K562 (cell line): Measurements from ENCODE around the gene SCAMP3. TPM values are rescaled to one million over a fixed set of nuclear protein-coding genes. Genes with fewer than 3 reads are reported as not detected.

Experiments used
- BHLHE40 ChIP-seq: IDR thresholded peaks from 2 replicates; pipeline ENCODE4 v1.6.1; 2011; ENCODE audit warnings: low read length, improper control_type of control experiment
- MCM2 ChIP-seq: fragments of 450-650 bp; IDR thresholded peaks from 2 replicates; pipeline ENCODE4 v1.6.1; 2017; ENCODE audit warnings: low read depth, mild to moderate bottlenecking
- MYC ChIP-seq, 2 experiments: fragments of 250-450 bp in 1 of 2; sonication (Bioruptor Pico) in 1 of 2; IDR thresholded peaks; 2 replicates each; pipeline versions ENCODE4 v1.5.1 to v1.6.1; 2012 to 2021; ENCODE audit warnings: low read depth in 2 of 2, borderline replicate concordance in 1 of 2, improper control_type of control experiment in 1 of 2, low read length in 1 of 2, mild to moderate bottlenecking in 1 of 2, moderate library complexity in 1 of 2
- RAD51 ChIP-seq: fragments of 450-650 bp; IDR thresholded peaks from 2 replicates; pipeline ENCODE4 v1.7.1; 2016; ENCODE audit warnings: low read depth, mild to moderate bottlenecking, borderline replicate concordance
- RBM17 ChIP-seq: fragments of 200-400 bp; formaldehyde crosslinking; IDR thresholded peaks from 2 replicates; pipeline ENCODE4 v1.6.1; 2017; ENCODE audit warnings: low read depth, mild to moderate bottlenecking, low read length, borderline replicate concordance
- ZBTB7A ChIP-seq: IDR thresholded peaks from 2 replicates; pipeline ENCODE4 v1.6.1; 2011; ENCODE audit warnings: low read depth, mild to moderate bottlenecking, low read length, moderate library complexity, borderline replicate concordance; ENCODE audit not compliant: control insufficient read depth
- ZZZ3 ChIP-seq: fragments of 450-650 bp; IDR thresholded peaks from 2 replicates; pipeline ENCODE4 v1.6.1; 2016; ENCODE audit warnings: antibody characterized with exemption, mild to moderate bottlenecking, moderate library complexity
- polyA plus RNA-seq, 8 experiments: library from polyadenylated mRNA; depleted of rRNA in 4 of 8; stranded (reverse) in 5 of 8; unstranded in 3 of 8; fragments of >200 nt; fragmentation: Nextera tagmentation in 2 of 8; fragmentation: Illumina TruSeq in 1 of 8; extraction: Ambion mirVana in 2 of 8; extraction: Trizol in 1 of 8; gene quantifications; 2 replicates each; pipeline versions ENCODE4 v1.2.1 to v1.2.3, GENCODE V29; 2011 to 2014; ENCODE audit warnings: inconsistent platforms in 1 of 8, missing spikeins in 1 of 8
- total RNA-seq, 7 experiments: library from RNA; depleted of rRNA in 6 of 7; stranded (reverse); fragments of >200 nt in 6 of 7; fragmentation: Illumina TruSeq in 2 of 7; extraction: Trizol in 2 of 7; gene quantifications; 2 replicates each; pipeline versions ENCODE4 v1.2.1 to v1.2.3, GENCODE V29; 2011 to 2021; ENCODE audit warnings: low replicate concordance in 1 of 7
- TF ChIP-seq, protein P1 (sequence below): fragments of 250-450 bp; sonication (Bioruptor Pico); IDR thresholded peaks from 2 replicates; pipeline ENCODE4 v1.8.0; 2021; ENCODE audit warnings: moderate library complexity, mild to moderate bottlenecking, inconsistent platforms
- TF ChIP-seq, protein P2 (sequence below): IDR thresholded peaks from 2 replicates; pipeline ENCODE4 v1.6.1; 2011; ENCODE audit warnings: borderline replicate concordance, low read depth, mild to moderate bottlenecking, moderate library complexity, low read length; ENCODE audit not compliant: insufficient read depth, poor library complexity, severe bottlenecking
- TF ChIP-seq, protein P3 (sequence below): fragments of 450-650 bp; IDR thresholded peaks from 2 replicates; pipeline ENCODE4 v1.6.1; 2016; ENCODE audit warnings: low read depth
- TF ChIP-seq, protein P4 (sequence below): fragments of 250-450 bp; sonication (Bioruptor Pico); IDR thresholded peaks from 2 replicates; pipeline ENCODE4 v1.5.0; 2021

Gene SCAMP3
- total and polyA plus RNA-seq, 9 of the 15 experiments (the other 6 are each of a cell fraction or from before 2014, with no cell fraction given): 14.2 to 131 (median 86.1) TPM

DNA sequence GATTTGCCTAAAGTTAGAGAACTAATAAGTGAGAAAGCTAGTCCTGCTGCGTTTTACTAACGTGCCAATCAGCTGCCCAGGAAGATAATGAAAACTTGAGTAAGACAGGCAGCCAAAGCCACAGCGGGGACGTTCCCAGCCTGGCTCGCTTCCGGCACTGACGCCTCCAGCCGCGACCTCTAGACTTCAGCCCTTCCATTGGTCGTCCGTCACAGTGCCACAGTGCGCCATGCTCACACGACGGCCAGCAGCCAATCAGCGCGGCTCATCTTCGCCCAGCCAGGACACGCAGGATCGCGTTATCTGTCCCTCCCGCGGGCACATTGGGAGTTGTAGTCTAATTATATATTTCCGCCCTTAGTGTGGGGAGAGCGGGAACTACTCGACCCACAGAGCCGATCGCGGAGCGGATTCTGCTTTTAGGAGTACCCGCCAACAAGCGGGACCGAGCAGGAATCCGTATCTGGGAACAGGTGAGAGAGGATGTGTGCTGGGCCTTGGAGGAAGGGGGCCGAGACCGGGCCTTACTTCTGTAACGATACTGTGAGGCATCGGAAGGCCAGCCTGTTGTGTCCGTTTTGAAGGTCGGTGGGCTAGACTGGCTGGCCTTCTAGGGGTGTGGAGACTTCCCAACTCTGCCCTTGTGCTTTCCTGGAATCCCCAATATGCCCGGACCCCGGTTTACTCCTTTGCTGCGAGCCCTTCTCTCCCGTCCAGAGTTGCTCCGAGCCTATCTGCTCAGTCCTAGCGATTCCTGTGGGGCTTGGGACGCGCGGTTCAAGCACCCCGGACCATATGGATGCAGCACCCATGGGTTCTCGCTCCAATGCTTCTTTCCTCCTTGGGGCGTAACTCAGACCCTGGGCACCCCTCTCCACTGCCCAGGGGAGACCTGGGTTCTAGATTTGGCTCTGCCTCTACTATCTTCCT lies 46.6 kb upstream of the SCAMP3 start, which contains the start of gene FDPS (continued):
- TF ChIP-seq, protein P1, sequence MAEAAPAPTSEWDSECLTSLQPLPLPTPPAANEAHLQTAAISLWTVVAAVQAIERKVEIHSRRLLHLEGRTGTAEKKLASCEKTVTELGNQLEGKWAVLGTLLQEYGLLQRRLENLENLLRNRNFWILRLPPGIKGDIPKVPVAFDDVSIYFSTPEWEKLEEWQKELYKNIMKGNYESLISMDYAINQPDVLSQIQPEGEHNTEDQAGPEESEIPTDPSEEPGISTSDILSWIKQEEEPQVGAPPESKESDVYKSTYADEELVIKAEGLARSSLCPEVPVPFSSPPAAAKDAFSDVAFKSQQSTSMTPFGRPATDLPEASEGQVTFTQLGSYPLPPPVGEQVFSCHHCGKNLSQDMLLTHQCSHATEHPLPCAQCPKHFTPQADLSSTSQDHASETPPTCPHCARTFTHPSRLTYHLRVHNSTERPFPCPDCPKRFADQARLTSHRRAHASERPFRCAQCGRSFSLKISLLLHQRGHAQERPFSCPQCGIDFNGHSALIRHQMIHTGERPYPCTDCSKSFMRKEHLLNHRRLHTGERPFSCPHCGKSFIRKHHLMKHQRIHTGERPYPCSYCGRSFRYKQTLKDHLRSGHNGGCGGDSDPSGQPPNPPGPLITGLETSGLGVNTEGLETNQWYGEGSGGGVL (CRISPR knock-in tag): no peak
- no peak for TF ChIP-seq ZZZ3
- no peak for TF ChIP-seq ZBTB7A
- TF ChIP-seq, protein P2, sequence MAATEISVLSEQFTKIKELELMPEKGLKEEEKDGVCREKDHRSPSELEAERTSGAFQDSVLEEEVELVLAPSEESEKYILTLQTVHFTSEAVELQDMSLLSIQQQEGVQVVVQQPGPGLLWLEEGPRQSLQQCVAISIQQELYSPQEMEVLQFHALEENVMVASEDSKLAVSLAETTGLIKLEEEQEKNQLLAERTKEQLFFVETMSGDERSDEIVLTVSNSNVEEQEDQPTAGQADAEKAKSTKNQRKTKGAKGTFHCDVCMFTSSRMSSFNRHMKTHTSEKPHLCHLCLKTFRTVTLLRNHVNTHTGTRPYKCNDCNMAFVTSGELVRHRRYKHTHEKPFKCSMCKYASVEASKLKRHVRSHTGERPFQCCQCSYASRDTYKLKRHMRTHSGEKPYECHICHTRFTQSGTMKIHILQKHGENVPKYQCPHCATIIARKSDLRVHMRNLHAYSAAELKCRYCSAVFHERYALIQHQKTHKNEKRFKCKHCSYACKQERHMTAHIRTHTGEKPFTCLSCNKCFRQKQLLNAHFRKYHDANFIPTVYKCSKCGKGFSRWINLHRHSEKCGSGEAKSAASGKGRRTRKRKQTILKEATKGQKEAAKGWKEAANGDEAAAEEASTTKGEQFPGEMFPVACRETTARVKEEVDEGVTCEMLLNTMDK: no peak
- TF ChIP-seq RBM17: no peak
- TF ChIP-seq, protein P3, sequence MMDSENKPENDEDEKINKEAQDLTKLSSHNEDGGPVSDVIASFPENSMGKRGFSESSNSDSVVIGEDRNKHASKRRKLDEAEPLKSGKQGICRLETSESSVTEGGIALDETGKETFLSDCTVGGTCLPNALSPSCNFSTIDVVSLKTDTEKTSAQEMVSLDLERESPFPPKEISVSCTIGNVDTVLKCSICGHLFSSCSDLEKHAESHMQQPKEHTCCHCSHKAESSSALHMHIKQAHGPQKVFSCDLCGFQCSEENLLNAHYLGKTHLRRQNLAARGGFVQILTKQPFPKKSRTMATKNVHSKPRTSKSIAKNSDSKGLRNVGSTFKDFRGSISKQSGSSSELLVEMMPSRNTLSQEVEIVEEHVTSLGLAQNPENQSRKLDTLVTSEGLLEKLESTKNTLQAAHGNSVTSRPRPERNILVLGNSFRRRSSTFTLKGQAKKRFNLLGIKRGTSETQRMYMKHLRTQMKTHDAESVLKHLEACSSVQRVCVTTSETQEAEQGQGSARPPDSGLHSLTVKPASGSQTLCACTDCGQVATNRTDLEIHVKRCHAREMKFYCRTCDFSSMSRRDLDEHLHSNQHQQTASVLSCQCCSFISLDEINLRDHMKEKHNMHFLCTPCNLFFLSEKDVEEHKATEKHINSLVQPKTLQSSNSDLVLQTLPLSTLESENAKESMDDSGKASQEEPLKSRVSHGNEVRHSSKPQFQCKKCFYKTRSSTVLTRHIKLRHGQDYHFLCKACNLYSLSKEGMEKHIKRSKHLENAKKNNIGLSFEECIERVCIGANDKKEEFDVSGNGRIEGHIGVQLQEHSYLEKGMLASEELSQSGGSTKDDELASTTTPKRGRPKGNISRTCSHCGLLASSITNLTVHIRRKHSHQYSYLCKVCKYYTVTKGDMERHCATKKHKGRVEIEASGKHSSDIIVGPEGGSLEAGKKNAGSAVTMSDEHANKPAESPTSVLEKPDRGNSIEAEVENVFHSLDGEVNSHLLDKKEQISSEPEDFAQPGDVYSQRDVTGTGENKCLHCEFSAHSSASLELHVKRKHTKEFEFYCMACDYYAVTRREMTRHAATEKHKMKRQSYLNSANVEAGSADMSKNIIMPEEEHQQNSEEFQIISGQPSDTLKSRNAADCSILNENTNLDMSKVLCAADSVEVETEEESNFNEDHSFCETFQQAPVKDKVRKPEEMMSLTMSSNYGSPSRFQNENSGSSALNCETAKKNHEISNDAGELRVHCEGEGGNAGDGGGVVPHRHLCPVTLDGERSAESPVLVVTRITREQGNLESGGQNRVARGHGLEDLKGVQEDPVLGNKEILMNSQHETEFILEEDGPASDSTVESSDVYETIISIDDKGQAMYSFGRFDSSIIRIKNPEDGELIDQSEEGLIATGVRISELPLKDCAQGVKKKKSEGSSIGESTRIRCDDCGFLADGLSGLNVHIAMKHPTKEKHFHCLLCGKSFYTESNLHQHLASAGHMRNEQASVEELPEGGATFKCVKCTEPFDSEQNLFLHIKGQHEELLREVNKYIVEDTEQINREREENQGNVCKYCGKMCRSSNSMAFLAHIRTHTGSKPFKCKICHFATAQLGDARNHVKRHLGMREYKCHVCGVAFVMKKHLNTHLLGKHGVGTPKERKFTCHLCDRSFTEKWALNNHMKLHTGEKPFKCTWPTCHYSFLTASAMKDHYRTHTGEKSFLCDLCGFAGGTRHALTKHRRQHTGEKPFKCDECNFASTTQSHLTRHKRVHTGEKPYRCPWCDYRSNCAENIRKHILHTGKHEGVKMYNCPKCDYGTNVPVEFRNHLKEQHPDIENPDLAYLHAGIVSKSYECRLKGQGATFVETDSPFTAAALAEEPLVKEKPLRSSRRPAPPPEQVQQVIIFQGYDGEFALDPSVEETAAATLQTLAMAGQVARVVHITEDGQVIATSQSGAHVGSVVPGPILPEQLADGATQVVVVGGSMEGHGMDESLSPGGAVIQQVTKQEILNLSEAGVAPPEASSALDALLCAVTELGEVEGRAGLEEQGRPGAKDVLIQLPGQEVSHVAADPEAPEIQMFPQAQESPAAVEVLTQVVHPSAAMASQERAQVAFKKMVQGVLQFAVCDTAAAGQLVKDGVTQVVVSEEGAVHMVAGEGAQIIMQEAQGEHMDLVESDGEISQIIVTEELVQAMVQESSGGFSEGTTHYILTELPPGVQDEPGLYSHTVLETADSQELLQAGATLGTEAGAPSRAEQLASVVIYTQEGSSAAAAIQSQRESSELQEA: no peak
- TF ChIP-seq, protein P4, sequence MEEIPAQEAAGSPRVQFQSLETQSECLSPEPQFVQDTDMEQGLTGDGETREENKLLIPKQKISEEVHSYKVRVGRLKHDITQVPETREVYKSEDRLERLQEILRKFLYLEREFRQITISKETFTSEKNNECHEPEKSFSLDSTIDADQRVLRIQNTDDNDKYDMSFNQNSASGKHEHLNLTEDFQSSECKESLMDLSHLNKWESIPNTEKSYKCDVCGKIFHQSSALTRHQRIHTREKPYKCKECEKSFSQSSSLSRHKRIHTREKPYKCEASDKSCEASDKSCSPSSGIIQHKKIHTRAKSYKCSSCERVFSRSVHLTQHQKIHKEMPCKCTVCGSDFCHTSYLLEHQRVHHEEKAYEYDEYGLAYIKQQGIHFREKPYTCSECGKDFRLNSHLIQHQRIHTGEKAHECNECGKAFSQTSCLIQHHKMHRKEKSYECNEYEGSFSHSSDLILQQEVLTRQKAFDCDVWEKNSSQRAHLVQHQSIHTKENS (CRISPR knock-in tag): no peak
- TF ChIP-seq RAD51: no peak; the same call in 1 of the 2 replicates
- TF ChIP-seq BHLHE40: peak; percentile 80; the same call in 1 of the 2 replicates
- no peak for TF ChIP-seq MCM2
- no peak; the same call in 1 of the 2 replicates for TF ChIP-seq MYC (IDR thresholded peaks at IDR 0.05; ENCODE audit: low read depth, low read length)
- no peak for TF ChIP-seq MYC (CRISPR knock-in tag; IDR thresholded peaks at IDR 0.05; ENCODE audit: borderline replicate concordance, low read depth)
